ENCODE measurements around the gene GJA3.
A peak's percentile ranks its signal among the peaks of the same experiment; 100 is the strongest.
"Not testable (repeated sequence)": the region's sequence is repeated elsewhere in the genome, so short reads cannot be mapped to it uniquely, and the experiment has no call there.

GJA3 gene

GRCh38 chr13:20181188-20181587 lies 20.3 kb upstream of the GJA3 start:
- peak; percentile 6 for DNase-seq

- DNase-seq = no peak
Observed at GRCh38 chr13:20178156-20178555, 17.3 kb upstream of the GJA3 start.

- no peak for DNase-seq
Observed at GRCh38 chr13:20177049-20177831, 16.4 kb upstream of the GJA3 start.

GRCh38 chr13:20175907-20176652 lies 15.2 kb upstream of the GJA3 start:
- DNase-seq = peak; percentile 12

GRCh38 chr13:20175406-20175794 lies 14.5 kb upstream of the GJA3 start:
- DNase-seq = no peak

GRCh38 chr13:20174656-20175405 lies 14.0 kb upstream of the GJA3 start:
- no peak for DNase-seq

GRCh38 chr13:20173116-20173746 lies 12.4 kb upstream of the GJA3 start:
- DNase-seq = no peak

- DNase-seq = no peak
Observed at GRCh38 chr13:20171364-20171763, 10.5 kb upstream of the GJA3 start.

- no peak for DNase-seq
Observed at GRCh38 chr13:20170921-20171320, 10.1 kb upstream of the GJA3 start.

GRCh38 chr13:20168396-20168795 lies 7.5 kb upstream of the GJA3 start:
- DNase-seq = no peak

GRCh38 chr13:20165417-20166257 lies 4.8 kb upstream of the GJA3 start:
- no peak for DNase-seq

GRCh38 chr13:20161951-20162300 lies 1.1 kb upstream of the GJA3 start:
- no peak for DNase-seq

GRCh38 chr13:20161275-20161950 lies 561 bp upstream of the GJA3 start:
- DNase-seq = no peak

GRCh38 chr13:20159646-20160305 lies 1.1 kb downstream of the GJA3 start:
- DNase-seq = no peak

- DNase-seq = no peak
Observed at GRCh38 chr13:20157151-20157796, 3.6 kb downstream of the GJA3 start.

GRCh38 chr13:20156702-20157101 lies 4.2 kb downstream of the GJA3 start:
- no peak for DNase-seq

- not testable (repeated sequence) for DNase-seq
Observed at GRCh38 chr13:20153290-20153689, 7.6 kb downstream of the GJA3 start.

GRCh38 chr13:20151612-20152011 lies 9.2 kb downstream of the GJA3 start:
- no peak for DNase-seq

GRCh38 chr13:20151016-20151415 lies 9.8 kb downstream of the GJA3 start:
- no peak for DNase-seq

GRCh38 chr13:20150561-20150960 lies 10.3 kb downstream of the GJA3 start:
- DNase-seq = no peak

- no peak for DNase-seq
Observed at GRCh38 chr13:20149762-20150161, 11.1 kb downstream of the GJA3 start.
